ENCODE results near the gene REC8. TPM values are rescaled to one million over a fixed set of nuclear protein-coding genes. Genes with fewer than 3 reads are reported as not detected.
"Not testable (repeated sequence)": the region's sequence is repeated elsewhere in the genome, so short reads cannot be mapped to it uniquely, and the experiment has no call there.

Gene REC8
- total RNA-seq, 1 donor from 2014 or later = 1.1 TPM

- no peak for FAIRE-seq
- DNase-seq (ENCODE audit: low read depth) = peak; percentile 93
- peak within 1 kb of the TSS; percentile 69 for H3K4me3 ChIP-seq (ENCODE audit: low read depth, low read length)
- no peaks in the 10 kb centered on the region for H3K27me3 ChIP-seq (ENCODE audit: control insufficient read depth, insufficient read depth, low read length)
- TF ChIP-seq CTCF (IDR thresholded peaks at IDR 0.05; ENCODE audit: insufficient read depth, low read length, severe bottlenecking) = no peak
- H3K36me3 ChIP-seq (ENCODE audit: control insufficient read depth, insufficient read depth, low read length) = peaks cover 16% of the 10 kb centered on the region
Observed at GRCh38 chr14:24212924-24213865, 41.3 kb downstream of the REC8 start, which contains the start of gene CHMP4A. TSS of gene CHMP4A (minus strand) at chr14:24213488. CDS start at chr14:24213439, 49 bp downstream.

DNA sequence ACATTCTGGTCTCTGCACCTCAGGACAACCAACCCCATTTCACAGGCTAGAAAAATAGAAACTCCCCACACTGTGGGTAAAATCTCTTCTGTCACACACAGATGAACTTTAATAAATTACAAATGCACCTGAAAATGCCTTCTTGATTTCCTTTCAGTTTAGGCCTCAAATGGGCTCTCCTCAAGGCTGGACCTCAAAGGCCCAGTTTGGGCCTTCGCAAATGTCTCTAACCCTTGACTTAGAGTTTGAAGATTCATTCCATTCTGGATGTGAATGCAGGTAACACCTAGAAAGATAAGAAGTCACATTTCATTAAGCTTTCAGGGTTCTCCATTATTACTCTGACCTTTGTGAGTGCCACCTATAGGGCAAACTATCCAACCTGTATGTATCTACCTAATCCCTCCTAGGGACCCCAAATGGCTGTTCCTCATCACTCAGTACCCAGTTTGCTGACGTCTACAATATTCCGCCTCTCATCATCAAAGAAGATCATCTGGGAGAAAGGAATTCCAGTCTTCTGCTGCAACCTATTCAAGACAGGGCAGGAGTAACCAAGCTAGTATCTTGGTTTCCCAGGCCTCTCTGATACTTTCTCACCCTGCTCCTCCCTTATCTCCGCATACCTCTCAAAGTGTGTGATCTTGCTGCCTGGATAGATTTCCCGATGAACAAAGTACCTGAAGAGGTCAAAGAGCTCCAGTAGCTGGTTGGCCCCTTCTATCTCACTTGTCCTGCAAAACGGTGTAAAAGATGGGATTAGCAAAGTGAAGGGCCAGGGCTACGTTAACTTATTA lies 42.2 kb downstream of the REC8 start:
- DNase-seq (ENCODE audit: low read depth) (no peak), FAIRE-seq (no peak)
- Histone ChIP-seq H3K27me3 (ENCODE audit: control insufficient read depth, insufficient read depth, low read length) (no peaks in the 10 kb centered on the region), H3K36me3 (ENCODE audit: control insufficient read depth, insufficient read depth, low read length) (peaks cover 16% of the 10 kb centered on the region), H3K4me3 (ENCODE audit: low read depth, low read length) (peak overlapping the region; percentile 69)
- no peak for TF ChIP-seq CTCF (IDR thresholded peaks at IDR 0.05; ENCODE audit: insufficient read depth, low read length, severe bottlenecking)

- DNase-seq (ENCODE audit: low read depth) (peak; percentile 80), FAIRE-seq (no peak)
- Histone ChIP-seq H3K36me3 (ENCODE audit: control insufficient read depth, insufficient read depth, low read length) (peaks cover 4% of the 10 kb centered on the region), H3K27me3 (ENCODE audit: control insufficient read depth, insufficient read depth, low read length) (no peaks in the 10 kb centered on the region), H3K4me3 (ENCODE audit: low read depth, low read length) (peak within 1 kb of the TSS; percentile 78)
- TF ChIP-seq CTCF (IDR thresholded peaks at IDR 0.05; ENCODE audit: insufficient read depth, low read length, severe bottlenecking) = peak; percentile 72
Observed at GRCh38 chr14:24215495-24216344, 43.8 kb downstream of the REC8 start, which contains the start of gene MDP1. TSS of gene MDP1 (minus strand) at chr14:24216066. CDS start at chr14:24215955, 111 bp downstream.

GRCh38 chr14:24216345-24216699 lies 44.4 kb downstream of the REC8 start:
- no peak for FAIRE-seq
- H3K36me3 ChIP-seq (ENCODE audit: control insufficient read depth, insufficient read depth, low read length) = peaks cover 3% of the 10 kb centered on the region
- H3K27me3 ChIP-seq (ENCODE audit: control insufficient read depth, insufficient read depth, low read length) = no peaks in the 10 kb centered on the region
- DNase-seq (ENCODE audit: low read depth) = no peak
- no peak for TF ChIP-seq CTCF (IDR thresholded peaks at IDR 0.05; ENCODE audit: insufficient read depth, low read length, severe bottlenecking)
- H3K4me3 ChIP-seq (ENCODE audit: low read depth, low read length) = no peak overlapping the region

- FAIRE-seq; H3K27me3 ChIP-seq (ENCODE audit: control insufficient read depth, insufficient read depth, low read length); H3K4me3 ChIP-seq (ENCODE audit: low read depth, low read length); DNase-seq (ENCODE audit: low read depth); H3K36me3 ChIP-seq (ENCODE audit: control insufficient read depth, insufficient read depth, low read length): not testable (repeated sequence)
Observed at GRCh38 chr14:24216876-24217275, 45.0 kb downstream of the REC8 start.
